GM19455 (cell line): ENCODE measurements around the gene TRAK1.

ENCODE experiments used
- ATAC-seq: cut with Tn5 transposase; IDR thresholded peaks from one replicate; pipeline ENCODE4 v1.9.1; 2021; ENCODE audit not compliant: unreplicated experiment

The TRAK1 gene

GRCh38 chr3:42122261-42123011 is 31.3 kb downstream of the TRAK1 start:
- peak; percentile 26 for ATAC-seq

- ATAC-seq: peak; percentile 52
Observed at GRCh38 chr3:42123012-42123581, 31.9 kb downstream of the TRAK1 start.

- no peak for ATAC-seq
Observed at GRCh38 chr3:42123824-42124658, 32.9 kb downstream of the TRAK1 start.

- ATAC-seq: no peak
Observed at GRCh38 chr3:42127226-42127625, 36.1 kb downstream of the TRAK1 start.

GRCh38 chr3:42128526-42128925 is 37.4 kb downstream of the TRAK1 start:
- ATAC-seq: no peak

- ATAC-seq: no peak
Observed at GRCh38 chr3:42129014-42129953, 38.1 kb downstream of the TRAK1 start.

- ATAC-seq: no peak
Observed at GRCh38 chr3:42130007-42130328, 38.8 kb downstream of the TRAK1 start.

GRCh38 chr3:42130329-42131070 is 39.3 kb downstream of the TRAK1 start:
- no peak for ATAC-seq

GRCh38 chr3:42133500-42134298 is 42.5 kb downstream of the TRAK1 start:
- ATAC-seq: no peak

GRCh38 chr3:42134867-42135464 is 43.8 kb downstream of the TRAK1 start:
- ATAC-seq: no peak

- ATAC-seq: no peak
Observed at GRCh38 chr3:42139621-42140453, 48.7 kb downstream of the TRAK1 start.

GRCh38 chr3:42140665-42141203 is 49.6 kb downstream of the TRAK1 start:
- ATAC-seq: no peak

GRCh38 chr3:42143440-42143839 is 52.3 kb downstream of the TRAK1 start:
- no peak for ATAC-seq

- no peak for ATAC-seq
Observed at GRCh38 chr3:42144209-42144608, 53.1 kb downstream of the TRAK1 start.

- ATAC-seq: no peak
Observed at GRCh38 chr3:42148086-42148848, 57.1 kb downstream of the TRAK1 start.

- no peak for ATAC-seq
Observed at GRCh38 chr3:42148982-42149432, 57.9 kb downstream of the TRAK1 start.

- no peak for ATAC-seq
Observed at GRCh38 chr3:42149532-42149931, 58.4 kb downstream of the TRAK1 start.
